Testis (tissue), 2 donors: ENCODE results near the gene EFEMP2.

ENCODE experiments used
- POLR2A ChIP-seq: fragments of 450-650 bp; IDR thresholded peaks from one replicate; pipeline ENCODE4 v1.6.1; 2017; ENCODE audit warnings: antibody characterized with exemption, mild to moderate bottlenecking, moderate library complexity
- TF ChIP-seq, protein P1 (sequence below), 3 experiments: fragments of 450-650 bp in 2 of 3; fragments of 200-600 bp in 1 of 3; sonication (generic) in 1 of 3; IDR thresholded peaks; one replicate each; pipeline ENCODE4 v1.5.1; 2016 to 2019; ENCODE audit warnings: antibody characterized with exemption in 3 of 3, mild to moderate bottlenecking in 2 of 3, moderate library complexity in 1 of 3

- TF ChIP-seq, protein P1, sequence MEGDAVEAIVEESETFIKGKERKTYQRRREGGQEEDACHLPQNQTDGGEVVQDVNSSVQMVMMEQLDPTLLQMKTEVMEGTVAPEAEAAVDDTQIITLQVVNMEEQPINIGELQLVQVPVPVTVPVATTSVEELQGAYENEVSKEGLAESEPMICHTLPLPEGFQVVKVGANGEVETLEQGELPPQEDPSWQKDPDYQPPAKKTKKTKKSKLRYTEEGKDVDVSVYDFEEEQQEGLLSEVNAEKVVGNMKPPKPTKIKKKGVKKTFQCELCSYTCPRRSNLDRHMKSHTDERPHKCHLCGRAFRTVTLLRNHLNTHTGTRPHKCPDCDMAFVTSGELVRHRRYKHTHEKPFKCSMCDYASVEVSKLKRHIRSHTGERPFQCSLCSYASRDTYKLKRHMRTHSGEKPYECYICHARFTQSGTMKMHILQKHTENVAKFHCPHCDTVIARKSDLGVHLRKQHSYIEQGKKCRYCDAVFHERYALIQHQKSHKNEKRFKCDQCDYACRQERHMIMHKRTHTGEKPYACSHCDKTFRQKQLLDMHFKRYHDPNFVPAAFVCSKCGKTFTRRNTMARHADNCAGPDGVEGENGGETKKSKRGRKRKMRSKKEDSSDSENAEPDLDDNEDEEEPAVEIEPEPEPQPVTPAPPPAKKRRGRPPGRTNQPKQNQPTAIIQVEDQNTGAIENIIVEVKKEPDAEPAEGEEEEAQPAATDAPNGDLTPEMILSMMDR (IDR thresholded peaks at IDR 0.05) = no peak
- TF ChIP-seq POLR2A = no peak
Observed at GRCh38 chr11:65868907-65869306, 3.7 kb downstream of the EFEMP2 start.
